Fibroblast of lung (primary cell): ENCODE data around the gene CUL3.

Experiments
- EZH2 ChIP-seq: IDR thresholded peaks from 2 replicates; pipeline ENCODE4 v1.5.1; 2012; ENCODE audit warnings: low read length, control low read depth, mild to moderate bottlenecking; ENCODE audit errors: missing control alignments
- TF ChIP-seq, protein P1 (sequence below), 2 donors: IDR thresholded peaks in 1 of 2; conservative IDR thresholded peaks in 1 of 2; 1 replicate in 1 of 2; 2 replicates in 1 of 2; pipeline ENCODE4 v1.5.1; 2011 to 2012; ENCODE audit warnings: low read length in 2 of 2, control low read depth in 1 of 2, inconsistent platforms in 1 of 2, low read depth in 1 of 2, mild to moderate bottlenecking in 1 of 2

DNA sequence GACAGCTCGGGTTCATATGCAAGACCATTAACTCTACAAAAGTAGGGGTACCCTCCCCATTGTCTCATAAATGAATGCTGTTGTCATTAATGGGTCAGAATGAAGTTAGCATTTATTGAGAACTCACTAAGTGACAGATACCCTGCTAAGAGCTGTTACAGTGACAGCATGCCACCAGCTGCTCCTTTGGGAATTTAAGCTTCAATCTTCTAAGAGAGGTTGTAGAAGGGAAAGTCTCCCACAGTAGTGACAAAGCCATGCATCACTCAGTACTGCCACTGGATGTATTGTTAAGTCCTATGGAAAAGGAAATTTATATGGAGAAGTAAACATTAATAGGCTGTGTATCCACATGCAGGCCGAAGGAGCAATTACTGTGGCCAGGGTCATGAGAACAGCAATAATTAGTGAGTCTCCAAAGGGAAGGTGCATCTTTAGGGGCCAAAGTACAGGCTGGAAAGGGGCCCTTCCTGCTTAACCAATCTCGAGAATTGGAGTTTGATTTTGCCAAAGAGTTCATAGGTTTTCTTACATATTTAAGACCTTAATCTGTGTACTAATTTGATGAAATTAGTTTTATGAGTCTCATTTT is 118.8 kb downstream of the CUL3 start:
- TF ChIP-seq EZH2: no peak
- TF ChIP-seq, protein P1, sequence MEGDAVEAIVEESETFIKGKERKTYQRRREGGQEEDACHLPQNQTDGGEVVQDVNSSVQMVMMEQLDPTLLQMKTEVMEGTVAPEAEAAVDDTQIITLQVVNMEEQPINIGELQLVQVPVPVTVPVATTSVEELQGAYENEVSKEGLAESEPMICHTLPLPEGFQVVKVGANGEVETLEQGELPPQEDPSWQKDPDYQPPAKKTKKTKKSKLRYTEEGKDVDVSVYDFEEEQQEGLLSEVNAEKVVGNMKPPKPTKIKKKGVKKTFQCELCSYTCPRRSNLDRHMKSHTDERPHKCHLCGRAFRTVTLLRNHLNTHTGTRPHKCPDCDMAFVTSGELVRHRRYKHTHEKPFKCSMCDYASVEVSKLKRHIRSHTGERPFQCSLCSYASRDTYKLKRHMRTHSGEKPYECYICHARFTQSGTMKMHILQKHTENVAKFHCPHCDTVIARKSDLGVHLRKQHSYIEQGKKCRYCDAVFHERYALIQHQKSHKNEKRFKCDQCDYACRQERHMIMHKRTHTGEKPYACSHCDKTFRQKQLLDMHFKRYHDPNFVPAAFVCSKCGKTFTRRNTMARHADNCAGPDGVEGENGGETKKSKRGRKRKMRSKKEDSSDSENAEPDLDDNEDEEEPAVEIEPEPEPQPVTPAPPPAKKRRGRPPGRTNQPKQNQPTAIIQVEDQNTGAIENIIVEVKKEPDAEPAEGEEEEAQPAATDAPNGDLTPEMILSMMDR (conservative IDR thresholded peaks at IDR 0.05 in 1 of 2, IDR thresholded peaks at IDR 0.05 in 1 of 2; ENCODE audit: low read depth in 1 of 2, low read length in 2 of 2): no peak
